Activated gamma-delta T cell treated with anti-CD3 and anti-CD28 coated beads, Interleukin-2, amount 50 U/mL, for 16 hours (primary cell): ENCODE measurements around the gene ONECUT1.

Source experiments
- DNase-seq: peaks from one replicate; pipeline ENCODE4 v3.0.0-alpha.2; 2020; ENCODE audit warnings: low read depth

The ONECUT1 gene

GRCh38 chr15:52782514-52782913 lies 7.6 kb downstream of the ONECUT1 start:
- no peak for DNase-seq

GRCh38 chr15:52780172-52780980 lies 9.8 kb downstream of the ONECUT1 start:
- DNase-seq: peak; percentile 31

GRCh38 chr15:52778457-52778856 lies 11.7 kb downstream of the ONECUT1 start:
- DNase-seq: no peak

GRCh38 chr15:52772766-52773165 lies 17.4 kb downstream of the ONECUT1 start:
- DNase-seq: no peak

GRCh38 chr15:52765785-52766184 lies 24.4 kb downstream of the ONECUT1 start:
- no peak for DNase-seq

- no peak for DNase-seq
Observed at GRCh38 chr15:52764731-52765130, 25.4 kb downstream of the ONECUT1 start.

GRCh38 chr15:52762621-52763020 lies 27.5 kb downstream of the ONECUT1 start:
- no peak for DNase-seq

- no peak for DNase-seq
Observed at GRCh38 chr15:52760562-52760961, 29.6 kb downstream of the ONECUT1 start.

GRCh38 chr15:52759969-52760368 lies 30.2 kb downstream of the ONECUT1 start:
- DNase-seq: no peak

- DNase-seq: no peak
Observed at GRCh38 chr15:52757496-52757895, 32.6 kb downstream of the ONECUT1 start.

GRCh38 chr15:52751522-52751921 lies 38.6 kb downstream of the ONECUT1 start:
- DNase-seq: no peak

- DNase-seq: no peak
Observed at GRCh38 chr15:52749258-52749657, 40.9 kb downstream of the ONECUT1 start.

- no peak for DNase-seq
Observed at GRCh38 chr15:52746162-52746757, 43.9 kb downstream of the ONECUT1 start.

- no peak for DNase-seq
Observed at GRCh38 chr15:52745326-52746161, 44.6 kb downstream of the ONECUT1 start.

GRCh38 chr15:52738311-52738710 lies 51.8 kb downstream of the ONECUT1 start:
- DNase-seq: no peak

GRCh38 chr15:52737720-52738119 lies 52.4 kb downstream of the ONECUT1 start:
- DNase-seq: no peak

- peak; percentile 62 for DNase-seq
Observed at GRCh38 chr15:52735231-52736089, 54.7 kb downstream of the ONECUT1 start.

- DNase-seq: no peak
Observed at GRCh38 chr15:52734329-52734728, 55.8 kb downstream of the ONECUT1 start.

GRCh38 chr15:52733696-52734255 lies 56.4 kb downstream of the ONECUT1 start:
- DNase-seq: no peak

- DNase-seq: no peak
Observed at GRCh38 chr15:52733088-52733487, 57.0 kb downstream of the ONECUT1 start.

GRCh38 chr15:52732551-52732950 lies 57.6 kb downstream of the ONECUT1 start:
- DNase-seq: no peak
